GM18858 (cell line): ENCODE measurements around the gene FMO1.
"Not testable (repeated sequence)": the region's sequence is repeated elsewhere in the genome, so short reads cannot be mapped to it uniquely, and the experiment has no call there.

Experiments used
- ATAC-seq: cut with Tn5 transposase; IDR thresholded peaks from one replicate; pipeline ENCODE4 v1.9.1; 2021; ENCODE audit not compliant: unreplicated experiment

FMO1 gene

GRCh38 chr1:171277534-171277933 lies 29.2 kb downstream of the FMO1 start:
- ATAC-seq = no peak

GRCh38 chr1:171279234-171279633 lies 30.9 kb downstream of the FMO1 start:
- ATAC-seq = no peak

DNA sequence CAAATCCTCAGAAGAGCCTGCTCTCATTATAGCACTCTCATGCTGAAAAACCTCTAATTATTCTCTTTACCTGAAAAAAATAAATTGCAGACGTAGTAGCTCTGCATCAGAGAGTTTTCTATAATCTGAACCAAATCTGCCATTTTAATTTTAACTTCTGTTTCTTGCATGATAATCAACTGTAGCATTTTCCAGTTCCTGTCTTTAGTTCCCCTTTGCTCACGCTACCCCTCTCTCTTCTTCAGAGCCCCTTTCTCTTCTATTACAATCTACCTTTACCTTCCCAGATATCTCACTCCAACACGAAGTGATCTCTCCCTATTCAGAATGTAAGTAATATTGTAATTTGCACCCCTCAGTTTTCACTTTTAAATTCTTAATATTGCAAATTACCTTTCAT lies 31.4 kb downstream of the FMO1 start:
- ATAC-seq = no peak

GRCh38 chr1:171280599-171280998 lies 32.3 kb downstream of the FMO1 start:
- no peak for ATAC-seq

GRCh38 chr1:171286032-171286705 lies 37.9 kb downstream of the FMO1 start:
- ATAC-seq = peak; percentile 77

- no peak for ATAC-seq
Measured at GRCh38 chr1:171290621-171291020, 42.3 kb downstream of the FMO1 start.

GRCh38 chr1:171292799-171293198 lies 44.5 kb downstream of the FMO1 start:
- ATAC-seq = no peak

DNA sequence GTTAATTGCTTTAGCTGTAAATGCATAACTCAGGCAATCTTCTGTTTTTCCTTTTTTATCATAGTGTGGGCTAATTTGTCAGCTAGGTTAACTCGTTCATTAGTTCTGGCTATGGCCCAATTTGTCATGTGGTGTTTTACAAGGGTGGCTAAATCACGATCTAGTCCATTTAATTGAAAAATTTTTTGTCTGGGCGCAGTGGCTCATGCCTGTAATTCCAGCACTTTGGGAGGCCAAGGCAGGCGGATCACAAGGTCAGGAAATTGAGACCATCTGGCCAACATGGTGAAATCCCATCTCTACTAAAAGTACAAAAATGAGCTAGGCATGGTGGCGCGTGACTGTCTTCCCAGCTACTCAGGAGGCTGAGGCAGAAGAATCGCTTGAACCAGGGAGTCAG lies 47.1 kb downstream of the FMO1 start:
- not testable (repeated sequence) for ATAC-seq

DNA sequence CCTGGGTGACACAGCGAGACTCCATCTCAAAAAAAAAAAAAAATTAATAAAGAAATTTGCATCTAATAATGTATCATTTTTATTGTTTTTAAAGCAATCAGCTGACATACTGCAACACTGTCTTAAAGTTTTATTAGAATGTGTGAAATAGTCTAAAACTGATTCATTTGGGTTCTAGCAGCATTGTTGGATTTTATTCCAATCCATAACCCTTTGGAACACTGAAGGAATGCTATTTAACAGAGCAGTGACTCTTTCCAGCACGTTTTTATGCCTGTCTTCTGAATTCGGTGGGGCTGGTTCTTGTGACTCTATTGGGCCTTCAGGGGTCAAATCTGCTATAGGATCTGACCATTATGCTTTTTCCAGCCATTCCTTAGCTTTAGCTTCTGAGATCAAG lies 47.5 kb downstream of the FMO1 start:
- no peak for ATAC-seq

GRCh38 chr1:171296897-171297296 lies 48.6 kb downstream of the FMO1 start:
- ATAC-seq = no peak

- no peak for ATAC-seq
Measured at GRCh38 chr1:171298696-171299095, 50.4 kb downstream of the FMO1 start.

DNA sequence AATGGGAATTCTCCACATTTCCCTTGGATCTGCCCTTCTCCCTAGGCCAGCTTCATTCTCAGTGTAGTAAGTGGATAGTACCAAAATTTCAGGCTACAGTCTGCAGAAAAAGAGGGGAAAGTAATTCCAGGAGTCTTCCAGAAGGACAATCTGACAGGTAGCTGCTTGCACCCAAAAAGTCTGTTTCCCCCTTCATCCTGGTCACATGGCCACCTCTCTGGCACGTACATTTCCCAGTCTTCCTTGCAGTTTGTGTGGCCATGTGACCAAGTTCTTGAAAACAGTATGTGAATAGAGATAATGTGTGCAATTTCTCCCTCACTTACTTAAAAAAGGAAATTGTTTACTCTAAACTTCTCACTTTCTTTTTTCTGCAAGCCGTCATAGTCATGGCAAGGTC lies 51.0 kb downstream of the FMO1 start:
- no peak for ATAC-seq

- no peak for ATAC-seq
Measured at GRCh38 chr1:171300401-171300800, 52.1 kb downstream of the FMO1 start.

- no peak for ATAC-seq
Measured at GRCh38 chr1:171310661-171311087, 62.4 kb downstream of the FMO1 start.

GRCh38 chr1:171311771-171312558 lies 63.7 kb downstream of the FMO1 start:
- ATAC-seq = no peak

- peak; percentile 61 for ATAC-seq
Measured at GRCh38 chr1:171313319-171313834, 65.1 kb downstream of the FMO1 start.

DNA sequence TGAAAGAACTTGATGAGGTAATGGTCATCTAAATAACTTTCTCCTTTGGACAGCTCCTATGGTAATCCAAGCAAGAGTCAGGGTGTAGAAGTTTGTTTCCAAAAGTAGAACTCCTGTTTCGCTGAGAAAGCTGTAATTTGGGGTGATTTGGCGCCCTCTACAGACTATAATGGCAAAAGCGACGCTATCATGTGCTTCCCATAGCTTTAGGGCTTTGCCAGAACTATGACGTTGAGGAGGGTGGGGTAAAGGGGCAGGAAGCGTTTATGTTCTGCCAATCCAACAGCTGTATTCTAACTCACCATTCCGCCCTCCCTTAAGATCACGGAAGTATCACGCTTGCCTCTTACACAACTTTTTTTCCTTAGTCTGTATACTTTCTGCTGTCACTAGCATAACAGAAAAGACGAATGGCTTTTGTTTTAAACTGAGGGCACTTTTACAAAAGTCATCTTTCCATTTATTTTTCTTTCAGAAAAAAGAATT lies 65.6 kb downstream of the FMO1 start, which contains the start of gene FMO4:
Gene FMO4, plus strand, starts transcription at position 349 of the 486 bp plus-strand sequence. CDS start 5,643 bp downstream, outside the sequence.
- ATAC-seq = peak; percentile 98

DNA sequence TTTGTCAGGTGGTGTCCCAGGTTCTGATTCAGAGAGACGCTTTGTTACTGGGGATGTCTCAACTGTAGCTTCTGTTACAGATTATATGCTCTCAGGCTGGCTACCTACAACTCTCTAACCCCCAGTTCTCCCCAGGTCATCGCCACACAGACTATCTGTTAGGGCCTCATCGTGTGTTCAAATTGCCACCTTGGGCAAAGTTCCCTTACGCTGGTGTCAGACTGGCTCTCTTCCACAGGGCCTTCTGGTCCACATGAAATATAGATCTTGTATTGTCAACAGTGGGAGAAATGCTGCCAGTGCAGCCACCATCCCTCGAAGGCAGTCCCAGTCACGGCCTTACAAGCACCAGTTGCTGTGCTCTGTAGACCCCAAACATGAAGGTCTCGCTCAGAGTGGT lies 81.0 kb downstream of the FMO1 start:
- ATAC-seq = no peak

DNA sequence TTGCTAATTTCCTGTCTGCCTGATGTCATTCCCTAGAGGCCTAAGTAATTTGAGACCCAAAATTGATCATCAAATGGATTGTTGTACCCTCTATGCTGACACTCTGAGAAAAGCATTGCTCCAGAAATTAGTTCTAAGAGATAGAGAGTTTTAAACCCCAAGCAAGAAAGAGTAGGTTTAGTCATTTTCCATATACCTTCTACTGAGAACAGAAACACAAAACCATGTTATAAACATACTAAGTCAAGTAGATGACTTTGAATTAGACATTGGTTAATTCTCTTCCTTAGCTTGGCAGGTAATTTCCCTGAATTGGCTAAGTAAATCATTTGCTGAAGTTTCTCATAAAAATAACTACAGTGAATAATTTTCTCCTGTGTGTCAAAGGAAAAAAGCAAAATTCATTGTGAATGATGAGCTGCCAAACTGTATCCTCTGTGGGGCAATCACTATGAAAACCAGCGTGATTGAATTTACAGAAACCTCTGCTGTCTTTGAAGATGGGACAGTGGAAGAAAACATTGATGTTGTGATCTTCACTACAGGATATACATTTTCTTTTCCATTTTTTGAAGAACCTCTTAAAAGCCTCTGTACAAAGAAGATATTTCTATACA lies 85.8 kb downstream of the FMO1 start:
- no peak for ATAC-seq
